Measurements from ENCODE around the gene CALN1.

The CALN1 gene

DNA sequence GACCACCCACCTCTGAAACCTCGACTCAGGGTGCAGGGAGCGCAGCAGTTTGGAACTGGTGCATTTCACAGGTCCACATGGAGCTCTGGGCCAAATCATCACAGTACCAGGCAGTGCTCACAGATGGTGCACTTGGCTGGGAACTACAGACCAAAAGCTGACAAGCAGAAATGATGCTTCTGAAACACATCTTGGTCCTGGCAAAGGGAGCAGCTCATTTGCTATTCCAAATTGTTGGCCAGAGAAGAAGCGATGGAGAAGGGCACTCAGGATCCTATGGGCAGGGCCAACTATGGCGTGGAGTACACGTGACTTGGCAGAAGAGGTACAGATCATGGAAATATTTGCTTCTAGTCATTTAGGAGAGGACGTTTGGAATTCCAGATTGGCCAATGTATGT, 383.9 kb downstream of the CALN1 start:
- no peak for DNase-seq

DNA sequence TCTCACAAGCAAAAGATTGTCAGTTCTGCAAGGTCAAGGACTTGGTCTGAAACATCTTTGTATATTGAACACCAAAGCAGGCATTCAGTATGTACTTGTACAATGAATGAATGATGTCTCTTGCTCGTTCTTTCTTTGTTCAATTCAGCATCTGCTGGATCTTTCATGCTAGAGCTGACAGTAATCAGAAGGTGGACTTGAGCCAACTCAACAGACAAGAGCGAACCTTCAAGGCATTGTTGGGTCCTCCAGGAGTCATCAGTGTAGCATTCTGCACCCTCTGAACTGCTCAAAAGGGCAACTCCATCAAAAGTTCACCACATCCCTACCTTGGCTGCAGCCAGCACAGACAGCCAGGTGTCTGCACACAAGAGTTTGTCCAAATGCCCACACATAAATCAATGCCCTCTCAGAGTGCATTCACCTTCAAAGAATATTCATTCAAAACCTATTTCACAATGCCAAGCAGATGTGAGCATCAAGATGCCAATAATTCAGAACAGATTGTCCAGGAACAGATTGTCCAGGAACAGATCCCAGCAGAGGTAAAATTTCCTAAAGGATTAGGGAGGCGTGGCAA, 386.7 kb downstream of the CALN1 start:
- no peak for DNase-seq

DNA sequence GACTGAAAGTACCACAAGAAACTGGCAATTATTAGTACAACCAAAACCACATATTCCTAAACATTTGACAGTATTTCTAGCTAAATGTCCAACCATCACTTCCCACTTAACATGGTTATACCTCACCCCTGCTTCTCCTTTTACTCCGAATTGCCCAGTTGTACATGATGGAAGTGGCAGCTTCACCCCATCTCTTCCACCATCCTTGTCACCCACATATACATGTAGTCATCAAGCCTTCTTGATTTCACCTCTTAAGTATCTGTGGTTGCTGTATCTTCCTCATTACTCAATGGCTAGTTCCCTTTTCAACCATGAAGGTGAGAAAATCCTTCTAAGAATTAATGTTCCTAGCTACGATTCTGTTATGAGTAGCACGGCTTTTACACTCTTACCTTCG, 388.2 kb downstream of the CALN1 start:
- DNase-seq: no peak

DNA sequence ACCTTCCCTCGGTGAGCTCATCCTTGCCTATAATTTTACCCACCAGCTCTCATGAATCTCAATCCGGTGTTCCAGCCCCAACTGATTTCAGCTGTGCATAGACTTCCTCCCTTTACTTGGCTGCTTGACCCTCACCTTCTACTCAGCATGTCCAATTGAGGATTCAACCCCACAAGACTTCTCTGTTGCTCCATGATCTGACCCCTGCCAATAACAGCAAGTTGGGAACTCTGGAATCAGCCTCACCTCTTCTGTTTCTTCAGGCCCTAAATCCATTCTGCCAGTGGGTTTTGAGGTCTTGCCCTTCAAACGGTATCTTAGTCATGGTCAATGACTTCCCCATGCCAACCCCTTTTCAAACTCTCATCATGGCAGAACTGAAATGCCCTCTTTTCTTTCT, 390.4 kb downstream of the CALN1 start:
- DNase-seq: no peak

DNA sequence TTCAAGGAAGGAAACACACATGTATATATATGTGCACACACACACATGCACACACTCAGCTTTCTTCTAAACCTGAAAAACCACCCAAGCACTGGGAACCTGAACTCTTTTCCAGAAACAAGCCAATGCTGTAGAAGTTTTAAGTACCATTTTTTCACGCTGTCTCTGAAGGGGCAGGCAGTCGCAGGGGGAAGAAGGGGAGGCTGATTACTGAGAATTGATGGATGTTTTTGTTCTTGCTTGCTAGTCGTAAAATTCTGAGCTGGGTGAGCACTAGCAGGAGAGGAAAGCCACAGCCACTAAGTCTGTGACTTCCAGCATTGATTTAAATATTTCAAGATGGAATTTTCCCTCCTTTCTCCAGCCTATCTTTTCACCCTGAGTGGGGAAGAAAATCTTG, 391.8 kb downstream of the CALN1 start:
- DNase-seq: no peak

DNA sequence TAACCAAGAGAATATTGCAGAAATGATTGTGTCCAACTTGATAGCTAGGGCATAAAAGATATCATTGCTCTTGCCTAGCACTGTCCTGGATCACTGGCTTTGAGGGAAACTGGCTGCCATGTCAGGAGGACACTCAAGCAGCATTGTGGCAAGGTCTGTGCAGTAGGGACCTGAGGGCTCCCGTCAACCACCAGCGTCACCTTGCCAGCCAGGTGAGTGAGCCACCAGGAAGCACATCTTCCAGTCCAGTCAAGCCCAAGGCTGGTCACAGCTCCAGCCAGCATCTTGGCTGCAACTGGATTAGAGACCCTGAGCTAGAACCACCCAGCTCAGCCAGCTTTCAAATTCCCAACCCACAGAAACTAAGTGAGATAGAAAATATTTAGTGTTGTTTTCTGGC, 392.7 kb downstream of the CALN1 start:
- DNase-seq: no peak

DNA sequence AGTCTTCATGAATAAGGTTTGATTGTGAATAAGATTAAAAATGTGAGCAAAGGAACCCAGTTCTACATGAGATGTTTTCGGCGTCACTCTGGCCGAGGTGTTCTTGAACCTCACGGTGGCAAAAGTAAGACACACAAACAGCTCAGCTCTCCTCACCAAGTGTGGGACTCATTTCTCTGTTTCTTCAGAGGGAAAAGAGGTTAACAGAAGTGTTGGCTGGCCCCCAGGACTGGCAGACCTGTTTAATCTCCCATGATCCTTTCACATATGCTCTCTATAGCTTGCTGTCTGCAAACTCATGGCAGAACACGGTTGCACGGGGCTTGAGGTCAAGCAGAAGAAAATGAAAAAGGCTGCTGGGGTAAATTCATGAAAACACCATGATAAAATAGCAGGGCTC, 394.4 kb downstream of the CALN1 start:
- no peak for DNase-seq

DNA sequence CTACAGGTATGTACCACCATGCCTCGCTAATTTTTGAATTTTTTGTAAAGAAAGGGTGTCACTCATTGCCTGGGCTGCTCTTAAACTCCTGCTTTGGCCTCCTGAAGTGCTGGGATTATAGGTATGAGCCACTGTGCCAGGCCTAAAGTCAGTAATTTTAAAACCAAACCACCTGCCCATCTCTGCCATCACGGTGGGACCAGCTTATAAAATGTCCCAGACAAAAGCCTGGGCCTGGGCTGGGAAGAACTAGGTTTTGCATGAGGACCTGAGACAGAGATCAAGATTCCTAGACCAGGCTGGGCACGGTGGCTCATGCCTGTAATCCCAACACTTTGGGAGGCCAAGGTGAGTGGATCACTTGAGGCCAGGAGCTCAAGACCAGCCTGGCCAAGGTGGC, 395.6 kb downstream of the CALN1 start:
- no peak for DNase-seq

DNA sequence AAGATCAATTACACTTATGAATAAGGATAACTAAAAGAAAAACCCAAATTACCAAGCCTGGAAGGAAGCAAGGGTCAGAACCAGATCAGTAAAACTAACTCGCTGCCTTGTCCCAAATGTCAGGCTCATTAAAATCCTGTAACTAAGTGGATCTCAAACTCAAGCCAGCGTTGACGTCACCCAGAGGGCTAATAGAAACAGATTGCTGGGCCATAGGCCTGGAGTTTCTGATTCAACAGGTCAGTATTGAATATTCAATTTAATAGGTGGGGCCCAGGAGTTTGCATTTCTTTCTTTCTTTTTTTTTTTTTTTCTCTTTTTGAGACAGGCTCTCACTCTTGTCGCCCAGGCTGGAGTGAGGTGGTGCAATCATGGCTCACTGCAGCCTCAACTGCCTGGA, 397.0 kb downstream of the CALN1 start:
- DNase-seq: no peak

DNA sequence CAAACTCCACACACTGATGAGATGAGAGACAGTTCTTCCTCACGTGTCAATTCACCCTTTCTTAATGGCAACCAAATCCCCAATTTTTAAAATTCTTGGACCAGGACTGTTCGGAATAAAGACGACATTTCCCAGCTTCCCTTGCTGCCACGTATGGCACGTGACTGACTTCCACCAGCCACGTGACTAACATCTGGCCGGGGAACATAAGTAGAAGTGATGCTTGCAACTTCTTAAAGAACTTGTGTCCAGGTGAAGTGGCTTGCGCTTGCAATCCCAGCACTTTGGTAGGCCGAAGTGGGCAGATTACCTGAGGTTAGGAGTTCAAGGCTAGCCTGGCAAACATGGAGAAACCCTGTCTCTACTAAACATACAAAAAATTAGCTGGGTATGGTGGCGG, 405.1 kb downstream of the CALN1 start:
- DNase-seq: no peak

DNA sequence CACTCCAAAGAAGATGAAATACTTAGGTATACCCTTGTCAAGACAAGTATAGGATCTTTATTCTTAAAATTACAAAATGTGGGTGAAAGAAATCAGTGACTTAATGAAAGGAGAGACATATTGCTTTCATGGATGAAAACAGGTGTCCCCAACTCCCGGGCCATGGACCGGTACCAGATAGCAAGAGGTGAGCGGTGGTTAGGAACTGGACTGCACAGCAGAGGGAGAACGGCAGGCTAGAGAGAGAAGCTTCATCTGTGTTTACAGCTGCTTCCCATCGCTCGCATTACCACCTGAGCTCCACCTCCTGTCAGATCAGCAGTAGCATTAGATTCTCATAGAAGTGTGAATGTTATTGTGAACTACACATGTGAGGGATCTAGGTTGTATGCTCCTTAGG, 408.9 kb downstream of the CALN1 start:
- no peak for DNase-seq

DNA sequence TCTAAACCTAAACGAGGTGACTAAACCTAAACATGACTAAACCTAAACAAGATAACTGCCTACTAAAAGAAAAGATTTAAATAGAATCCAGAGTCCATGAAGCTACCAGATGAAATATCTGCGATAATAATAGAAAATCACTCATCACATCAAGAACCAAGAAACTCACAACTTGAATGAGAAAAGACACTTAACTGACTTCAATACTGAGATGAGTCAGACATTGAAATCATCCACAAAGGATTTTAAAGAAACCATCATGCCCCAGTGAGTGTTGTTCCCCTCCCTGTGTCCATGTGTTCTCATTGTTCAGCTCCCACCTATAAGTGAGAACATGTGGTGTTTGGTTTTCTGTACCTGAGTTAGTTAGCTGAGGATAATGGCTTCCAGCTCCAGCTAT, 416.0 kb downstream of the CALN1 start:
- no peak for DNase-seq

DNA sequence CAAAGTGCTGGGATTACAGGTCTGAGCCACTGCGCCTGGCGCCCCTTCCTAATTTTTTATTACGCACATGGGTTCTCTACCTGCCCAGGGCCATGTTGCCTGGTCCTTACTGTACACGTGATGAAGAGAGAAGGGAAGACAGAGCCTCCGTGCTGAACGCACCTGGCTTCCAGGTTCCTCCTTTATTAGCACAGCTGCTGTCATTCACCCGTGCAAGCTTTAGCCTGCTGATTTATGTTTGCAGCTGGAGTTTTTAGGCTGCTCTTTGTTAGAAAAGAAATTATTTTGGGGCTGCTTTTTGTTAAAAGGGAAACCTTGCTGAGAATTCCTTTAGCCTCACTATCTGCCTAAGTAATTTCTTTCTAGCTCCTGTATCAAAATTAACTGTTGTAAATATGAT, 417.0 kb downstream of the CALN1 start:
- DNase-seq: peak; percentile 58

DNA sequence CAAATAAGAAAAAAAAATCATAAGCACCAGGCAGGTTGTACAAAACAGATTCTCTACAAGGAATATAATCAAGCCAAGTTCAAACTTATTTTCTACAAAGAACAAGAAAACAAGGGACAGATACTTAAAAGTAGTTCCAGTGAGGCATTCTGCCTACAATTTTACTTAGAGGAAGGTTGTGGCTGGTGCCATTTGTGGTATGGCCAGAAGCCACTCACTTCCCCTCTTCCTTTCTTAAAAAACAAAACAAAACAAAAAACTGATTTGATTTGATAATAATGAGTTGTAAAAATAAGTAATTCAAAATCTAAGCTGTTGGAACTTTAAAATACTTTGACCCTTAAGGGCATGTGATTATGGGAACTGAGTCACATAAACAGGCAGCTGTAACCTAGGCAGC, 420.6 kb downstream of the CALN1 start:
- no peak for DNase-seq

DNA sequence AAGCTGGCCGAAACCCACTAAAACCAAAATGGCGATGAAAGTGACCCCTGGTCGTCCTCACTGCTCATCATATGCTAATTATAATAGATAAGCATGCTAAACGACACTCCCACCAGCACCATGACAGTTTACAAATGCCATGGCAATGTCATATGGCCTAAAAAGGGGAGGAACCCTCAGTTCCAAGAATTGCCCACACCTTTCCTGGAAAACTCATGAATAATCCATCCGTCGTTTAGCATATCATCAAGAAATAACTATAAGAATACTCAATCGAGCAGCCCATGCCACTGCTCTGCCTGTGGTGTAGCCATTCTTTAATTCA, 422.0 kb downstream of the CALN1 start:
- DNase-seq: no peak

DNA sequence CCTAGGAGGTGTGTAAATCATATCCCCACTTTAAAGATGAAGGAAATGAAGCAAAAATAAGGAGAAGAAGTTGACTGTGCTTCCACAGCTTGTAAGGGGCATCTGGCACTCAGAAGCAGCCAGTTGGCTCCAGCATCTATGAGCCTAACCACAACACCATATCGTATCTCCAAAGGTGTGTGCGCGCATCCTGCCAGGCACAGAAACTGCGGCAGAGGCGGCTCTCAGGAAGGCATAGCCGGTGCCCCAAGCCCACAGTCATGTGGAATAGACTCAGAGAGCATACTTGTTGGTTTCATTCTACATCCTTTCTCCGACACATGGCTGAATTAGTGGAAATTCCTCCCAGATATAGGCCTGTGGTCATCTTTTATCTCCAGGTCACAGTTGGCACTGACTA, 423.9 kb downstream of the CALN1 start:
- peak; percentile 33 for DNase-seq

DNA sequence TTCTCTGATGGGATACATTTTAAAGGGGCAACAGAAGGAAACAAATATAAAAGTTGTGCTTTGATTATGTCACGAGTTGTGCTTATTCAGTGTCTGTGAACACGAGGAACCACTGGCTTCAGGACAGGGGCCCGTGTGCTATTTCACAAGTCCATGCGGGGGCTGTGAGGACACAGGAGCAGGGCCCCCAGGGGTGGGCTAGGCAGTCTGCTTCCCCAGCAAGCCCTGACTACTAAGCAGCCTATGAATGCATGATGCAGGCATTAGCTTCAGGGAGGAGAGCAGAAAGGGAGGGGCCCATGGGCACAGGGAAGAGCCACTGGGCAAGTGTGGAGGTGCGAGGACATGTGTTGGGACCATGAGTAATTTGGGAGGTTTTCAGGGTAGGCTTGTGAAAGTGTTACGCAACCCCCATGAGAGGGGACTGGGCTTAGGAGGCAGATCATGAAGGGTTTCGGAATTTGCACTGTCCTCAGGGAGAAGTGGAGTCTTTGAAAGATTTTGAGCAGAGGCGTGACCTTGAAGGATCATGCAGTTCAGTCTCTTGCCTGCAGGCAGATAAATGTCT, 424.9 kb downstream of the CALN1 start:
- no peak for DNase-seq

DNA sequence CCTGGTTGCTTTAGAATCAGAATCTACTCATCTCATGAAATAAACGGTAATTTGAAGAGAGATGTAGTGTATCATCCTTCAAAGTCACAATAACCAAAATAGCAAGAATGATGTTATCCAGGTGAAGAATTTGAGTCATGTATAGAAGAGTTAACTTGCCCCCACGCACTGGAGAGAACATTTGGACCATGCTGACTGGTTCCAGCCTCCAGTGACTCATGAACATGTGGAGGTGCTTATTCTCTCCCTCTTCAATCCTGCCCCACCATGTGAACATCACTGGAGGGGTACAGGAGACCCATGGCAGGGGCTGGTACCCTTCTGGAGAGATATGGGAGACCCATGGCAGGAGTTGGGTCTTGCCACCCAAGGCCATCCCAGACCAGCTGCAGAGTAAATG, 427.8 kb downstream of the CALN1 start:
- DNase-seq: no peak

DNA sequence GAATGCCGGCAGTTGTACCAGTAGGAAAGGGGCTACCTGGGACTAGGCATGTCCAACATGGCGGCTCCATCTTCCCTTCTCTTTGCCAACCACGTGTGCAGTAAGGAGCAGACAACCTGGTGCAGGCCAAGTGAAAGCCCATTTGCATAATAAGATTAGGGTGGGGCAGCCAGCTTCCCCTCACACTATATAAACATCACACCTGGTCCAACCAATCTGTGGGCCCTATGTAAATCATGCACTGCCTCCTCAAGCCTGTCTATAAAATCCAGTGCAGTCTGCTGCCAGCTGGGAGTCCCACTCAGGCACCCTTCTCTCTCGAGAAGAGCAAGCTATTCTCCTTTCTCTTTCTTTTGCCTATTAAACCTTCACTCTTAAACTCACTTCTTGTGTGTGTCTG, 429.3 kb downstream of the CALN1 start:
- peak; percentile 56 for DNase-seq

DNA sequence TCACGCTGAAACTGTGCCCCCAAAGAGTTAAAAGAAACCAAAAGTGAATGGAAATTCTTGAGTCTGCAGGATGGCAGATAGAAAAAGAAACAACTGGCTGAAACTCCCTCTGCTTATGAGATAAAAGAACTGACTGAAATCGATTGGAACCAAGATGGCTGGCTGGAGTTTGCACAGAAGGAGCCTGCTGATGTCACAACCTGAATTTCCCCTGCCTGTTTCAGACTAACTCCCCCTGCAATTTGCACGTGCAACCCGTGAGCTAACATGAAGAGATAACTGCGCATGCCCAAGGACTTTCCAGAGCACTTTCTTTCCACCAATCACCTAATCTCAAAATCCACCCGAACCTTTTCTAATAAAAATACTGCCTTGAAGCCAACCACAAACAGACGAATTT, 435.5 kb downstream of the CALN1 start:
- DNase-seq: no peak

DNA sequence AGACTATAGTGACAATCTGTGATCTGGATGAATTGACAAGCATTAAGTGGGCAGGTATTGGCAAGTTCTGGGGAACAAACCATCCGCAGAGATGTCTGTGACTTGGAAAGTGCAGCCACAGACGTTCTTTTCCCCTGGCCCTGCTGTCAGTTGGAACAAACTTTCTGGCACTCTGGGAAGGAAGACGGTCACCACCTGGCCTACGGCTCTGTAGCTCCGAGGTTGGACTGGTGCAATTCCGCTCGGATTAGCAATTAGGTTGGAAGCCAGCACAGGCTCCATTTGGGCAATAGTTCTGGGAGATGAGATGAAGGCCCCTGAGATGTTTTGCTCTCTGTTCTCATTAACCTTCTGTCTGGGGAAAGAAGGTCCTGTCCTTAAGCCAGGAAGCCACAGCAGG, 437.5 kb downstream of the CALN1 start:
- no peak for DNase-seq

DNA sequence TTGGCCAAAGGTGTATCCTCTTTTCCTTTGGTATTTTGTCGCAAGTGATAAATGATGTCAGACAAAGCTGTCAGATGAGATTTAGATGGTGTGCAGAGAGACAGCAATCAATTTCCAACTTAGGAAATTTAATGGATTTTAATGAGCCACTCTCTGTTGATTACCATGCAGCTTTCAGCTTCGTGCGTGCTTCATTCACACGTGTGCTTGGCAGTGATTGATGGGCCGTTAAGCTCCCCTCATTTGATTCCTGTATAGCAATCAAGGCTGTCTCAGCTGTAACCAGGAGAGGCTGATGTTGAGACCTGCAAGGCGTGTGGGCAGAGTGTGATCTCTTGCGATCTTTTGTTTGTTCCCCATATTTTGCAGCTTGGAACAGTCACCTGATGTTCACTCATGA, 439.6 kb downstream of the CALN1 start:
- no peak for DNase-seq

DNA sequence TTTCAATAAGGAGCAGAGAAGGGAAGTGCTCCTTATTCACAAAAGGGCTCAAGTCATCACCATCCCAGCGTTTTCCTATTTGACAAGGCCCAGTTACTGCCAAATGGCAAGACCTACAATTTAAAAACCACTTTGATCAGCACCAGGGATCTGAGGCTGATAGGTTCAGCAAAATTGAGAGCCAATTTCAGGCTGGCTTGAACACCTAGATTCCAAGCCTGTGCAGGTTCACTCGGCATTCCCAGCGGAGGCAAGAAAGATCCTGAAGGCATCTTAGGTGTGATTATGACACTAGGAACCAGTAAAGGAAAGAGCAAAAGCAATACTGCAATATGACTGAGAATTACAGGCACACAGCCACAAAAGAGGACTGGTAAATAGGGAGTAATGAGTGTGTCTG, 441.4 kb downstream of the CALN1 start:
- no peak for DNase-seq

DNA sequence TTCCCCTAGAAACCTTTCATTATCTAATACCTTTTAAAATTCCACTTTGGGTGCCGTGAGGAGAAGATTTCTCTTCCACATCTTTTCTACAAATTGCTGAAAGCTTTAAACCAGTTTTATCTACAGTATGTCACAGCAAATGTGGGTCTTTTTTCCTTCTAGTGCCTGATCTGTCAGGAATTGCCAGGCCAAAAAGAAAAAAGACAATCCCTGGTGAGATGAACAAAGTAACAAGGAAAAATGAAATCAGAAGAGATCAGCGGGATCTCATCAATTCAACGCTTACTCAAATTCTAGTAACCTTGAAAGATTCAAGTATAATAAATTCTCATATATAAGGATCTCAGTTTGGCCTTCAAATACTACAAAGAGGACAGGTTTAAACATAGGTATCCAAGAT, 449.5 kb downstream of the CALN1 start:
- DNase-seq: no peak

DNA sequence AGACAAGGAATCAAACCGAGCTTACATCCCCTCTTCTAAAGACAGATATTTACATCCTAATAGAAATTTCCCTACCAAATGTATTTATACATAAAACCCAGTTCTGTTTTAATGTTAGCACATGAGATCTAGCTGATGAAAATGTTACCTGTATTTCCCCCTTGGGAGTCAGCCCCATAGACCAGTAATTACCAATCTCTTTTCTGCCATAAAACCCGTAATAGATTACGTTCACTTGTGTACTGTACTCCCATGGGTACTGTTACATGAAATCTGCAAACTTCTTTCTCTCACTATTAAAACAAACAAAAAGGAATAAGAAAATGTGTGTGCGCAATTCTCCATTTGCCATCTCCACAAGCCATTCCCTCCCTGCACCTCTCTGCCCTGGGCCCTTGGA, 450.9 kb downstream of the CALN1 start:
- no peak for DNase-seq

DNA sequence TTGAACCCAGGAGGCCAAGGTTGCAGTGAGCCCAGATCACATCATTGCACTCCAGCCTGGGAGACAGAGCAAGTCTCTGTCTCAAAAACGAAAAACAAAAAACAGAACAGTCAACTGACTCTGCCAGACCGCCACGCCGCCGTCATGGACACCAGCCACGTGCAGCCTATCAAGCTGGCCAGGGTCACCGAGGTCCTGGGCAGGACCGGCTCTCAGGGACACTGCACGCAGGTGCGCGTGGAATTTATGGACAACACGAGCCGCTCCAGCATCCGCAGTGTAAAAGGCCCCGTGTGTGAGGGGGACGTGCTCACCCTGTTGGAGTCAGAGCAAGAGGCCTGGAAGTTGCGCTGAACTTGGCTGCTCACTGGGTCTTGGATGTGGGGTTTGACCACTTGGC, 470.0 kb downstream of the CALN1 start:
- no peak for DNase-seq
